Loucy (cell line): ENCODE data around the gene ZIC2.

Experiments
- H2AFZ ChIP-seq: fragments of 200-600 bp; sonication (generic); 2 replicates; pipeline ENCODE4 v1.6.0; 2016; ENCODE audit warnings: antibody characterized with exemption, mild to moderate bottlenecking, low read length, moderate library complexity
- H3F3A ChIP-seq: fragments of 200-600 bp; 2 replicates; pipeline ENCODE4 v1.6.0; 2016; ENCODE audit warnings: antibody characterized with exemption, low read depth, mild to moderate bottlenecking
- H3K27me3 ChIP-seq: fragments of 200-600 bp; sonication (generic); 2 replicates; pipeline ENCODE4 v1.6.1; 2014; ENCODE audit warnings: low read length, mild to moderate bottlenecking; ENCODE audit not compliant: insufficient read depth, poor library complexity, severe bottlenecking
- H3K36me3 ChIP-seq: fragments of 200-600 bp; sonication (generic); 2 replicates; pipeline ENCODE4 v1.6.1; 2016; ENCODE audit warnings: low read length; ENCODE audit not compliant: insufficient read depth
- H3K4me1 ChIP-seq: fragments of 200-600 bp; sonication (generic); 2 replicates; pipeline ENCODE4 v1.5.1; 2014; ENCODE audit warnings: low read length, mild to moderate bottlenecking; ENCODE audit not compliant: insufficient read depth, poor library complexity, severe bottlenecking
- H3K4me2 ChIP-seq: fragments of 200-600 bp; sonication (generic); 2 replicates; pipeline ENCODE4 v1.6.0; 2014; ENCODE audit warnings: antibody characterized with exemption, low read length, low read depth, mild to moderate bottlenecking; ENCODE audit not compliant: poor library complexity, severe bottlenecking
- H3K4me3 ChIP-seq: fragments of 200-600 bp; sonication (generic); 2 replicates; pipeline ENCODE4 v1.5.1; 2014; ENCODE audit warnings: low read length, mild to moderate bottlenecking, mixed read lengths; ENCODE audit not compliant: poor library complexity, severe bottlenecking
- H3K79me2 ChIP-seq: fragments of 200-600 bp; sonication (generic); 2 replicates; pipeline ENCODE4 v1.6.1; 2014; ENCODE audit warnings: low read length; ENCODE audit not compliant: insufficient read depth
- H3K9ac ChIP-seq: fragments of 200-600 bp; sonication (generic); 2 replicates; pipeline ENCODE4 v1.6.0; 2014; ENCODE audit warnings: mild to moderate bottlenecking, low read depth, low read length, moderate library complexity; ENCODE audit not compliant: poor library complexity, severe bottlenecking
- H3K9me2 ChIP-seq: fragments of 200-600 bp; sonication (generic); replicated peaks from 2 replicates; pipeline ENCODE4 v1.6.1; 2016; ENCODE audit warnings: low read depth, low read length, mixed read lengths
- H3K9me3 ChIP-seq: fragments of 200-600 bp; sonication (generic); 2 replicates; pipeline ENCODE4 v1.6.1; 2014; ENCODE audit warnings: mild to moderate bottlenecking, antibody characterized with exemption, low read length, low read depth; ENCODE audit not compliant: insufficient read depth
- H4K20me1 ChIP-seq: fragments of 200-600 bp; sonication (generic); 2 replicates; pipeline ENCODE4 v1.6.0; 2014; ENCODE audit warnings: antibody characterized with exemption, low read length, mild to moderate bottlenecking; ENCODE audit not compliant: insufficient read depth, poor library complexity, severe bottlenecking
- CTCF ChIP-seq: fragments of 200-600 bp; sonication (generic); conservative IDR thresholded peaks from 2 replicates; pipeline ENCODE4 v1.5.1; 2014; ENCODE audit warnings: mild to moderate bottlenecking, antibody characterized with exemption, low read length
- EZH2phosphoT487 ChIP-seq: fragments of 200-600 bp; IDR thresholded peaks from 2 replicates; pipeline ENCODE4 v1.6.1; 2018; ENCODE audit warnings: antibody characterized with exemption, mild to moderate bottlenecking, moderate library complexity, borderline replicate concordance

The ZIC2 gene

GRCh38 chr13:99953138-99953755 lies 28.3 kb upstream of the ZIC2 start:
- no peak overlapping the region for H3K9ac ChIP-seq
- no peaks in the 10 kb centered on the region for H3K27me3 ChIP-seq
- no peaks in the 10 kb centered on the region for H3F3A ChIP-seq
- H2AFZ ChIP-seq = no peak overlapping the region
- H3K36me3 ChIP-seq = no peaks in the 10 kb centered on the region
- H3K4me1 ChIP-seq = no peaks in the 10 kb centered on the region
- no peaks in the 10 kb centered on the region for H4K20me1 ChIP-seq
- no peak overlapping the region for H3K4me2 ChIP-seq
- TF ChIP-seq CTCF (no peak), EZH2phosphoT487 (no peak)
- H3K4me3 ChIP-seq = no peak overlapping the region
- H3K79me2 ChIP-seq = no peaks in the 10 kb centered on the region
- H3K9me2 ChIP-seq = no peaks in the 10 kb centered on the region
- no peaks in the 10 kb centered on the region for H3K9me3 ChIP-seq

GRCh38 chr13:99955107-99955746 lies 26.4 kb upstream of the ZIC2 start:
- H3K4me1 ChIP-seq = no peaks in the 10 kb centered on the region
- H3K4me2 ChIP-seq = no peak overlapping the region
- H3K9me2 ChIP-seq = no peaks in the 10 kb centered on the region
- H3K4me3 ChIP-seq = no peak overlapping the region
- no peak overlapping the region for H2AFZ ChIP-seq
- no peaks in the 10 kb centered on the region for H4K20me1 ChIP-seq
- H3F3A ChIP-seq = no peaks in the 10 kb centered on the region
- no peak overlapping the region for H3K9ac ChIP-seq
- H3K79me2 ChIP-seq = no peaks in the 10 kb centered on the region
- H3K27me3 ChIP-seq = no peaks in the 10 kb centered on the region
- TF ChIP-seq EZH2phosphoT487 (no peak), CTCF (no peak)
- H3K9me3 ChIP-seq = no peaks in the 10 kb centered on the region
- no peaks in the 10 kb centered on the region for H3K36me3 ChIP-seq

- TF ChIP-seq EZH2phosphoT487 (no peak), CTCF (no peak)
- Histone ChIP-seq H3K9ac (no peak overlapping the region), H4K20me1 (no peaks in the 10 kb centered on the region), H3K79me2 (no peaks in the 10 kb centered on the region), H3K4me1 (no peaks in the 10 kb centered on the region), H3K4me3 (no peak overlapping the region), H2AFZ (no peak overlapping the region), H3K27me3 (no peaks in the 10 kb centered on the region), H3K9me2 (no peaks in the 10 kb centered on the region), H3F3A (no peaks in the 10 kb centered on the region), H3K4me2 (no peak overlapping the region), H3K9me3 (no peaks in the 10 kb centered on the region), H3K36me3 (no peaks in the 10 kb centered on the region)
These were observed 25.7 kb upstream of the ZIC2 start for GRCh38 chr13:99955747-99956472.
